GM18517 (cell line): ENCODE measurements around the gene NFAM1.

Experiments used
- ATAC-seq: cut with Tn5 transposase; IDR thresholded peaks from one replicate; pipeline ENCODE4 v1.9.1; 2021; ENCODE audit warnings: mild to moderate bottlenecking, moderate library complexity; ENCODE audit not compliant: unreplicated experiment

NFAM1 gene

GRCh38 chr22:42416671-42417230, 15.5 kb downstream of the NFAM1 start:
- no peak for ATAC-seq

DNA sequence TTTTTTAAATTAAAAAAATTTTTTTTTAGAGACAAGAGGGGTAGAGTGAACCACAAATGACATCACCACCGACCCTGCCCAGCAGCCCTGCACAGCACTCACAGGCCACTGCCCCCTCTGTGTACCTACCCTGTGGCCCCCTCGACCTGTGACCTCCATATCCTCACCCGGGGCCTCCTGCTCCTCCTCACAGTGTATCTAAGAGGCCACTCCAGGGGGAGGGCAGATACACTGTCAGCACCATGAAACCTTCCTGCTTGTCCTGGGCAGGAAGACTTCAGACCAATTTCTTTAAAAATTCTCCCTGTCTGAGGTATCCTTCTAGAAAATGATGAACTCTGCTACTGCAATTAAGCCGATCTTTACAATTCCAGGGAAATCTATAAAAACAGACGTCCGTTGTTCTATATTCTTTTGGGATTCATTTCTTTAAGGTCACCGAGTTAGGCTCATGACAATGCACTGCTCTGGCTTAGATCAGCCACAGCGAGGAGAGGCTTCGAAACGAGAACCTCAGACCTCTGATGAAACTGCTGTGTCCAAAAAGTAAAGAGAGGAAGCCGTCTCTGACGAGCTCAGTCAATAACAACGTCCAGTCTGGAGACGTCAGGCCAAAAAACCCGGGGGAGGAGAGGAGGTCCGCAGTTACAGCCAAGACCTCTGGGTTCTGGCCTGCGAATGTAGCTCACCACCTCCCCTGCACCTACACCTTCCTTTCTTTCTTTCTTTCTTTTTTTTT, 17.5 kb downstream of the NFAM1 start:
- no peak for ATAC-seq

- ATAC-seq: no peak
Measured at GRCh38 chr22:42414021-42414420, 18.2 kb downstream of the NFAM1 start.

DNA sequence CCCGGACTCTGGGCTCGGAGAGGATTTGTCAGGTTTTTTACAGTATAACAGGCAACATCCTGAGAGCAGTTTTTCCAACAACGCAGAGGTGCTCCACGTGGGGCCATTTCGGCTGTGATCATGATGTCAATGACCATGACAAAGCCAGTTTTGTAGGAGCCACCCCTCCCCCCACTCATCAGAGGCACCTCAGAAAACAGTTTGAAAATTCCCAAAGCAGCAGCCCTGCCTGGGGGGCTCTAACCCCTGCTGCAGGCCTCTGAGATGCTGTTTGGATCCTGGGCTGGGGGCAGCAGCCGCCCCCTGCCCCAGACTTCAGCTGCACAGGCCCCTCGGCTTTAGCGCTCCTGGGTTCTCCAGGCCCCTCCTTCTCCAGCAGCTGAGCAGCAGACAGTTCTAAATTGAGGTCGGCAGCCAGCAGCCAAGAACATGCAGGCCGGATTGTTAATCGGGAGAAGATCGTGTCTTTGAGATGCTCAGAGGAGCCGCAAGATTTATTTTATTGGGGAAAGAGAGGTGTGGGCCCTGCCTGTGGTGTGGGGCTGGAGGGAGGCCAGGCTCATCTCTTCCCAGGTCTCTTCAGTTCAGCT, 19.4 kb downstream of the NFAM1 start:
- ATAC-seq: no peak

GRCh38 chr22:42410708-42411107, 21.5 kb downstream of the NFAM1 start:
- ATAC-seq: no peak

- no peak for ATAC-seq
Measured at GRCh38 chr22:42408810-42409529, 23.2 kb downstream of the NFAM1 start.

DNA sequence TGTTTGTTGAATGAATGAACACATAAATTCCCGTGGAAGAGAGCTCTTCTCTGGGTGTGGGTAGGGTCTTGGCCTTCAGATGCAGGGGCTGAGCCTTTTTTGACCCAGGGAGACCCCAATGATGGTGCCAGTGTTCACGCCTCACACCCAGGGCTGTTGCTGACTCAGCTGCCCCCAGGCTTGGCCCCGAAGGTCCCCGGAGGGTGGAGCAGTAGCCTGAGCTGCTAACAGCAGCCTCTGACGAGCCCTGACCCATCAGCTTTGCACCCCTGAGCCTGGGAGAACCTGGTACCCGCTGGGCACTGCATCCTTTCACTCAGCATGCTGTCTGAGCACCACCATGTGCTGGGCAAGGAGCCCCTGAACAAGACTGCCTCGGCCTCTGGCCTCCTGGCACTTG, 23.9 kb downstream of the NFAM1 start:
- no peak for ATAC-seq

GRCh38 chr22:42404266-42404665, 27.9 kb downstream of the NFAM1 start:
- no peak for ATAC-seq

DNA sequence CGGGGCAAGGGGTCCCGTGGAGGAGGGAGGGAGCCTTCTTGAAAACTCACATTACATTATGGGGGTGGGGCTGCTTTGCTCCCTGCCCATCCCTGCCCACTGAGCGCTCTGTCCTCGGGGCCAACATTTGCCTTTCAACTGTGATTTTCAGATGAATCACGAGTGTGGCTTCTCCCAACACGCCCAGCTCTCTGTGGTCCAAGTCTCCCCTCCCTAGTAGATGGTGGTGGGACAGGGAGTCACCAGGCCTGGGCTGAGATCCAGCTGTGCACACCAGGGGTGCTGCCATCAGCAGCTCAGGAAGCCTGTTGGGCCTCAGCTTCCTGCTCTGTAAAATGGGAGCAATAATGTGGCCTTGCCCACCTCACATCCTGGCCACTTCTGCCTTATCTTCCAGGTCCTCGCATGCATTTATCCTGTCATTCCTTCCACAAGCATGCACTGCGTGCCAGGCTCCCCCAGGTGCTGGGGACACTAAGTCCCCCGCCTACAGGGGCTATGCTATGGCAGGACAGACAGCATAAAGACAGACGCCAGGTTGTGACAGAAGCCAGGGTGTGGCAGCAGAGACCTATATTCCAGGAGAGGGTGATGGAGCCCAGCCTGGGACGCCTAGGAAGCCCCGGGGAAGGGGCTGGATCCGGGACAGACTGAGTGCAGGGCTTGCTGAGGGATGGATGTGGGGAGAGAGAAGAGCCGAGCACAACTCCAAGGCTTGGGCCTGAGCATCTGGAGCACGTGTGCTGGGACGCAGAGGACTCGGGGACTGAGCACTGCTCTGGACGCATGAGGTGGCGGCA, 30.5 kb downstream of the NFAM1 start:
- no peak for ATAC-seq

GRCh38 chr22:42400811-42401534, 31.2 kb downstream of the NFAM1 start:
- ATAC-seq: no peak

GRCh38 chr22:42399315-42400271, 32.6 kb downstream of the NFAM1 start:
- ATAC-seq: no peak

DNA sequence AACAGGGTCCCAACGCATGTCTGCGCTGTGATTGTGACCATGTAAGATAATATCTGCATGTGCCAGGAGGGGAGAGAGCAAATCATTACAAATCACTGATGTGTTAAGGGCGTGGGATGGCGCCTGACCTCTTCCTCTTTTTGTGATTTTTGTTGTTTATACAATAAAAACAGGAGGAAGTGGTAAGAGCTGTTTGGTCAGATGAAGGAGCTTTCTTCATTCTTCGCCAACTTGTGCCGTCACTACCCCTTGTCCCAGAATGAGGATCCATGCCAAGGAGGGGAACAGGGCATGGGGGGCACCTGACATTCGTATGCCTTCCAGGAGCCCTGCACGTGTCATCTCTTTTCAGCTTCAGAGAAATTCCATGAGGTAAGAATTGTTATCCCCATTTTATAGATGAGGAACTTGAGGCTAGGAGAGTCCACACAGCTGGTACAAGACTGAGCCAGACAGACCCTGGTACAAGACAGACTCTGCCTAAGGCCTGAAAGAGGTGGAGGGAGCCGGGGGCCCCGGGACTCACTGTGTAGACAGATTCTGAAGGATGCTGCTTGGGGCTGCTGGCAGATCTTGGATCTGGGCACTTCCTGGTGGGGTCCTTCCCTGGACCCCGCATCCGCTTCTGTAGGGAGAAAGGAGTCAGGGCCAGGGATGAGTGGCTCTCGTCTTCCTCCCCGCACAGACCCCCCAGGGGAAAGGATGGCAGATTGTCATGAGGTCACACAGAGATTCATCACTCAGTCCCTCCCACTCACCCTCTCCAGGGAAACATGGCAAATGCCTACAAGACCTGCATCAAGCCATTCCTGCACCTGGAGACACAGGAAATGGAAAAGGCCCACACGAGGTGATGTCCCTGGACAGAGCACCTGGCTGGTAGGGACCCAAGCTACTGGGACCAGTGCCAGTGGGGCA, 34.6 kb downstream of the NFAM1 start:
- no peak for ATAC-seq

- ATAC-seq: no peak
Measured at GRCh38 chr22:42396621-42397331, 35.4 kb downstream of the NFAM1 start.

GRCh38 chr22:42389143-42389542, 43.1 kb downstream of the NFAM1 start:
- ATAC-seq: no peak

DNA sequence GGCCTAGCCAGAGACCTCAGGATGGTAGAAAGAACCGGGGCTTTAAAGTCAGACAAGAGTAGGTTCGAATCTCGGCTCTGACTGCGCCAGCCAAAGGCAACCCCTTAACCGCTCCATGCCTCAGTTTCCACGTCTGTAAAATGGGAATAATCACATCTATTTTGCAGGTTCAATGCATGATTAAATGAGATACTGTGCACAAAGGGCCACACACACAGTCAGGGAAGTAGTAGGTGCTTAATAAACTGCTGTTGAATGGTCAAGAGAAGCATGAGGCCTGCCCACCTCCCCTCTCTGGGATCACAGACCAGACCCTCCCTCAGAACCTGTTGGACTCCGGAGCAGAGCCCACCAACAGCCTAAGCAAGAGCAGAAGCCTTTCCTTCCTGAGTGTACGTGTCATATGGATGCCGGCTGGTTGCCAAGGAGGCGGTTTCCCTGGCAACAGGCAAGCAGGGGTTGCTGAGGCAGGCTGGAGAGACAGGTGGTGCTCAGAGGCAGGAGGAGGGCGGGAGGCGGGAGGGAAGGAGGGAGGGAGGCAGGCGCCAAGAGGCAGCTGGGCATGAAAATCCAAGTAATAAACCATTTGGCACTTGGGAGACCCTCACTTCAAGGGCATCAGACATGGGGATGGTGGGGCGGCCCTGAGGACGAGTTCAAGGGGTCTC, 43.9 kb downstream of the NFAM1 start:
- ATAC-seq: no peak

DNA sequence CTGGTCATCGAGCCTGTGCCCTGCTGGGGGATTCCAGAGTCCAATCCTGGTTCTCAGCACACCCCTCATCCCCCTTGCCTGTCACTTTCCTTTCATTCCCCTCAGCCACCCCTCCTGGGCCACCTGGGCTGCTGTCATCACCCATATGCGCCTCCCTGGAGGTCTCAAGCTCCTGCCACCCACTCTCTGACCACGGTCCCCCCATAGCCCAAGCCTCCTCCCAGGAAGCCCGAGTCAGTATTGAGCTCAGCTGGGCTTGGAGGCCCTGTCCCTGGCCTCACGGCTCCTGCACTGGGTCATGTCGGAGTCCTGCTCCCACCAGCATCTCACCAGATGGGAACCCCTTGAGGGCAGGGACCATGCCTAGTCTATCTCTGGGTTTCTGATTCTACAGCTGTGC, 44.6 kb downstream of the NFAM1 start:
- no peak for ATAC-seq

DNA sequence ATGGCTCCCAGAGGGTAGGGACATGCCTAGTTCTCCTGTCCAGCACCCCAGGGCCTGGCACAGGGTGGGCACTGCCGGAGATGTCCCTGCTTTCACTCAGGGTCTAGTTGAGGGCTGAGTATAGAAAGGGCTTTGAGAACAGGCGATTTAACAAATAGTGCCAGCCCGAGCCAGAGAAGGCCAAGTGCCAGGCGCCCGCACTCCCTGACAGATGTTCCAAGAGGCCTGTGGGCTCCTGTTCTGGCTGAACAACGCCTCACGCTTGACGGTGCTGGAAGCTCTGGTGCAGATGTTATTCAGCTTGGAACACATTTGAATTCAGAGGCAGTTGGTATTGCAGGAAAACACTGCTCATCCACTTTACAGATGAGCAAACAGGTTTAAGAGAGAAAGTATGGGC, 46.5 kb downstream of the NFAM1 start:
- ATAC-seq: no peak
